Activated CD8-positive, alpha-beta memory T cell treated with anti-CD3 and anti-CD28 coated beads, Interleukin-2, amount 10 ng/mL, durations not matched to agents 7 days and 5 days (primary cell): ENCODE results near the gene OGDH. TPM values are rescaled to one million over a fixed set of nuclear protein-coding genes. Genes with fewer than 3 reads are reported as not detected.

Source experiments
- ATAC-seq: fragments of 150-1000 bp; cut with Tn5 transposase; one replicate; pipeline ENCODE4 v1.10.0; 2021; ENCODE audit warnings: moderate library complexity
- CTCF ChIA-PET: fragments of 350-600 bp; sonication (Branson Sonifier 250); formaldehyde crosslinking; loops from one replicate; lab custom pipeline; 2021; ENCODE audit warnings: antibody characterized with exemption; lab: Charles Lee
- DNase-seq: peaks from one replicate; pipeline ENCODE4 v3.0.0-alpha.2; 2020
- H3K27ac Mint-ChIP-seq: one replicate; pipeline ENCODE4 v1.8.0; 2021; ENCODE audit warnings: mild to moderate bottlenecking, mixed read lengths
- H3K27me3 Mint-ChIP-seq: one replicate; pipeline ENCODE4 v1.8.0; 2021; ENCODE audit warnings: mixed read lengths
- H3K36me3 Mint-ChIP-seq: one replicate; pipeline ENCODE4 v1.8.0; 2021; ENCODE audit warnings: mild to moderate bottlenecking, mixed read lengths
- H3K4me1 Mint-ChIP-seq: one replicate; pipeline ENCODE4 v1.8.0; 2021; ENCODE audit warnings: mixed read lengths
- H3K4me3 Mint-ChIP-seq: one replicate; pipeline ENCODE4 v1.8.0; 2021; ENCODE audit warnings: mild to moderate bottlenecking, moderate library complexity, mixed read lengths
- H3K9me3 Mint-ChIP-seq: one replicate; pipeline ENCODE4 v1.8.0; 2022; ENCODE audit warnings: low read depth, mixed read lengths
- total RNA-seq, 2 experiments: library from RNA; stranded (reverse); gene quantifications; one replicate each; pipeline ENCODE4 v1.2.3, GENCODE V29; 2021

OGDH gene
- total RNA-seq, 2 experiments from 2014 or later, result 134 to 136 TPM

DNA sequence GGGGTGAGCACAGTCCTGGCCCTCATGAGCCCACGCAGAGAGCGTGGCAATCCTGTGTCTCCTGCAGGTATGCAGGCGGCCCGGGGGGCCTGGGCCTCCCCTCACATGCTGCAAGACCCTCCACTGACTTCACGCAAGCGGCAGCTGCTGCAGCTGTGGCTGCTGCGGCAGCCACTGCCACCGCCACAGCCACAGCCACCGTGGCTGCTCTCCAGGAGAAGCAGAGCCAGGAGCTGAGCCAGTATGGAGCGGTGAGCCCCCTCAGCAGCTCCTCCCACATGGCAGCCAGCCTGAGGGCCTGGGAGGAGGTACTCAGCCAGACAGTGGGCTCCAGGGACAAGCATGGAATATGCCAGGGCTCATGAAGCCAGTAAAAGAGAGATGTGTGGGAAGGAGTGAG lies 150.9 kb downstream of the OGDH start:
- Mint-ChIP-seq H3K36me3 (peaks cover 8% of the 10 kb centered on the region), H3K4me1 (peaks cover 17% of the 10 kb centered on the region), H3K27me3 (no peaks in the 10 kb centered on the region), H3K4me3 (no peak overlapping the region), H3K27ac (no peak overlapping the region), H3K9me3 (no peaks in the 10 kb centered on the region)
- ATAC-seq, result no peak
- CTCF ChIA-PET, result interaction anchor here (0.8 kb wide), 1 partner anchor 168 kb away, joined by 5 read pairs; no protein-coding TSS in a partner anchor
- DNase-seq, result no peak

DNA sequence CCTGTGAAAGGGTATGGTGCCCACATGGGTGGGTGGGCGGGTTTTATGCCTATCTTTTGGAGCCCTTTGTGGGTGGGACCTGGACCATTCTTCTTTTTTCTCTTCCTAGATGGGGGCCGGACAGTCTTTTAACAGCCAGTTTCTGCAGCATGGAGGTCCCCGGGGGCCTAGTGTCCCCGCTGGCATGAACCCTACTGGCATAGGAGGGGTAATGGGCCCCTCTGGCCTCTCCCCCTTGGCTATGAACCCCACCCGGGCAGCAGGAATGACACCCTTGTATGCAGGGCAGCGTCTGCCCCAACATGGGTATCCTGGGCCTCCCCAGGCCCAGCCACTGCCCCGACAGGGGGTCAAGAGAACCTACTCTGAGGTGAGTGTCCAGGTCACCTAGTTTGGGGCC lies 151.3 kb downstream of the OGDH start:
- Mint-ChIP-seq H3K4me1 (peaks cover 12% of the 10 kb centered on the region), H3K36me3 (peaks cover 8% of the 10 kb centered on the region), H3K27me3 (no peaks in the 10 kb centered on the region), H3K27ac (no peak overlapping the region), H3K9me3 (no peaks in the 10 kb centered on the region), H3K4me3 (no peak overlapping the region)
- DNase-seq (no peak), ATAC-seq (no peak)
- CTCF ChIA-PET, result interaction anchor here (0.8 kb wide), 1 partner anchor 169 kb away, joined by 5 read pairs; no protein-coding TSS in a partner anchor

Other genes with a start within 250 kb of the OGDH start
- gene NUDCD3, start 116.0 kb upstream of the OGDH start, total RNA-seq, result 100 to 1,000 TPM in 1 of 2 experiments, 10 to 100 TPM in 1; 92.2 to 101 TPM
- not detected for gene NPC1L1, start 65.3 kb upstream of the OGDH start, total RNA-seq
- 100 to 1,000 TPM in 1 of 2 experiments, 10 to 100 TPM in 1; 97.4 to 102 TPM for gene DDX56, start 32.7 kb upstream of the OGDH start, total RNA-seq
- gene TMED4, start 24.4 kb upstream of the OGDH start, total RNA-seq, result 10 to 100 TPM; 74.8 to 77.4 TPM
- 100 to 1,000 TPM; 103 to 120 TPM for gene ZMIZ2, start 142.2 kb downstream of the OGDH start, total RNA-seq
- 1,000 to 10,000 TPM; 1,935 to 2,367 TPM for gene PPIA, start 190.1 kb downstream of the OGDH start, total RNA-seq
- gene H2AZ2, start 241.5 kb downstream of the OGDH start, total RNA-seq, result 100 to 1,000 TPM; 302 to 331 TPM